Parathyroid adenoma (tissue), 2 donors: ENCODE data around the gene LCOR.
A peak's percentile ranks its signal among the peaks of the same experiment; 100 is the strongest.

Source experiments
- H2AFZ ChIP-seq: fragments of 300-600 bp; sonication (generic); one replicate; pipeline ENCODE4 v1.7.0; 2017; ENCODE audit warnings: antibody characterized with exemption, mild to moderate bottlenecking
- H3K27ac ChIP-seq: fragments of 300-600 bp; sonication (generic); one replicate; pipeline ENCODE4 v1.7.0; 2017
- H3K27me3 ChIP-seq: fragments of 300-600 bp; sonication (generic); one replicate; pipeline ENCODE4 v1.7.0; 2017; ENCODE audit warnings: low read length; ENCODE audit not compliant: control insufficient read depth, insufficient read depth
- H3K36me3 ChIP-seq: fragments of 300-600 bp; sonication (generic); one replicate; pipeline ENCODE4 v1.7.0; 2017; ENCODE audit warnings: low read length; ENCODE audit not compliant: control insufficient read depth, insufficient read depth
- H3K4me1 ChIP-seq: fragments of 300-600 bp; sonication (generic); one replicate; pipeline ENCODE4 v1.7.0; 2017; ENCODE audit warnings: control low read depth
- H3K4me2 ChIP-seq: fragments of 300-600 bp; sonication (generic); one replicate; pipeline ENCODE4 v1.7.0; 2017; ENCODE audit warnings: low read length
- H3K4me3 ChIP-seq: fragments of 300-600 bp; sonication (generic); one replicate; pipeline ENCODE4 v1.7.0; 2017; ENCODE audit warnings: low read depth, low read length
- H3K79me2 ChIP-seq: fragments of 300-600 bp; sonication (generic); one replicate; pipeline ENCODE4 v1.7.0; 2017; ENCODE audit warnings: control low read depth
- H3K9ac ChIP-seq: fragments of 300-600 bp; sonication (generic); one replicate; pipeline ENCODE4 v1.7.0; 2017; ENCODE audit warnings: mild to moderate bottlenecking
- H3K9me3 ChIP-seq: fragments of 300-600 bp; sonication (generic); one replicate; pipeline ENCODE4 v1.7.0; 2017; ENCODE audit warnings: low read length; ENCODE audit not compliant: control insufficient read depth
- CTCF ChIP-seq: fragments of 300-600 bp; sonication (generic); IDR thresholded peaks from one replicate; pipeline ENCODE4 v1.7.0; 2017; ENCODE audit warnings: antibody characterized with exemption, mild to moderate bottlenecking
- donor health status: primary hyperparathyroidism.

LCOR gene

GRCh38 chr10:96850113-96850512, 18.0 kb downstream of the LCOR start:
- H3K4me2 ChIP-seq = no peak overlapping the region
- H3K4me3 ChIP-seq = no peak overlapping the region
- no peaks in the 10 kb centered on the region for H3K36me3 ChIP-seq
- no peak for TF ChIP-seq CTCF
- H3K27ac ChIP-seq = no peak overlapping the region
- no peaks in the 10 kb centered on the region for H3K4me1 ChIP-seq
- H3K9me3 ChIP-seq = no peaks in the 10 kb centered on the region
- H3K9ac ChIP-seq = no peak overlapping the region
- peaks cover 46% of the 10 kb centered on the region for H3K79me2 ChIP-seq
- no peaks in the 10 kb centered on the region for H3K27me3 ChIP-seq
- H2AFZ ChIP-seq = no peak overlapping the region

GRCh38 chr10:96850825-96851224, 18.7 kb downstream of the LCOR start:
- Histone ChIP-seq H3K4me1 (no peaks in the 10 kb centered on the region), H3K4me3 (no peak overlapping the region), H3K9ac (no peak overlapping the region), H2AFZ (no peak overlapping the region), H3K27me3 (no peaks in the 10 kb centered on the region), H3K9me3 (no peaks in the 10 kb centered on the region), H3K4me2 (no peak overlapping the region), H3K79me2 (peaks cover 47% of the 10 kb centered on the region), H3K36me3 (no peaks in the 10 kb centered on the region), H3K27ac (no peak overlapping the region)
- no peak for TF ChIP-seq CTCF

- no peak for TF ChIP-seq CTCF
- no peak overlapping the region for H3K4me2 ChIP-seq
- no peak overlapping the region for H3K4me3 ChIP-seq
Observed at GRCh38 chr10:96851281-96851680, 19.2 kb downstream of the LCOR start.

GRCh38 chr10:96856317-96856716, 24.2 kb downstream of the LCOR start:
- Histone ChIP-seq H3K4me2 (no peak overlapping the region), H3K79me2 (peaks cover 37% of the 10 kb centered on the region), H3K9me3 (no peaks in the 10 kb centered on the region), H3K36me3 (no peaks in the 10 kb centered on the region), H3K27ac (no peak overlapping the region), H3K4me3 (no peak overlapping the region), H2AFZ (no peak overlapping the region), H3K4me1 (peaks cover 11% of the 10 kb centered on the region), H3K27me3 (no peaks in the 10 kb centered on the region), H3K9ac (no peak overlapping the region)
- TF ChIP-seq CTCF = no peak

More at GRCh38 chr10:96851281-96851680, 19.2 kb downstream of the LCOR start:
- H3K79me2 ChIP-seq = peaks cover 47% of the 10 kb centered on the region
- no peak overlapping the region for H3K27ac ChIP-seq
- H3K27me3 ChIP-seq = no peaks in the 10 kb centered on the region
- H2AFZ ChIP-seq = no peak overlapping the region
- H3K36me3 ChIP-seq = no peaks in the 10 kb centered on the region
- H3K4me1 ChIP-seq = no peaks in the 10 kb centered on the region
- no peak overlapping the region for H3K9ac ChIP-seq
- H3K9me3 ChIP-seq = no peaks in the 10 kb centered on the region

- Histone ChIP-seq H3K4me3 (peak overlapping the region; percentile 4), H3K4me2 (no peak overlapping the region), H3K79me2 (peaks cover 45% of the 10 kb centered on the region), H3K36me3 (no peaks in the 10 kb centered on the region), H3K9ac (no peak overlapping the region), H2AFZ (no peak overlapping the region), H3K4me1 (peaks cover 11% of the 10 kb centered on the region), H3K9me3 (no peaks in the 10 kb centered on the region), H3K27ac (no peak overlapping the region), H3K27me3 (no peaks in the 10 kb centered on the region)
- TF ChIP-seq CTCF = no peak
Observed at GRCh38 chr10:96857301-96858012, 25.4 kb downstream of the LCOR start.
